Fibroblast of lung (primary cell): Measurements from ENCODE around the gene ABCA13. TPM values are rescaled to one million over a fixed set of nuclear protein-coding genes. Genes with fewer than 3 reads are reported as not detected.

Experiments used
- DNase-seq, 2 donors: peaks; one replicate each; pipeline versions ENCODE4 v3.0.0 to v3.0.0-alpha.2; 2010; ENCODE audit warnings: low read depth in 2 of 2
- H2AFZ ChIP-seq: 2 replicates; pipeline ENCODE4 v1.5.1; 2012; ENCODE audit warnings: low read length, control low read depth, inconsistent platforms
- H3K27ac ChIP-seq: 2 replicates; pipeline ENCODE4 v1.5.1; 2011; ENCODE audit warnings: low read length, control low read depth; ENCODE audit not compliant: insufficient read depth
- H3K27me3 ChIP-seq: 2 replicates; pipeline ENCODE4 v1.5.1; 2011; ENCODE audit warnings: mild to moderate bottlenecking, low read length; ENCODE audit not compliant: control insufficient read depth, insufficient read depth
- H3K36me3 ChIP-seq: 2 replicates; pipeline ENCODE4 v1.5.1; 2011; ENCODE audit warnings: low read length; ENCODE audit not compliant: control insufficient read depth, insufficient read depth
- H3K4me1 ChIP-seq: 2 replicates; pipeline ENCODE4 v1.5.1; 2011; ENCODE audit warnings: low read length; ENCODE audit not compliant: control insufficient read depth, insufficient read depth; ENCODE audit errors: extremely low read depth
- H3K4me2 ChIP-seq: 2 replicates; pipeline ENCODE4 v1.5.1; 2011; ENCODE audit warnings: low read length, control low read depth; ENCODE audit not compliant: insufficient read depth; ENCODE audit errors: extremely low read depth
- H3K4me3 ChIP-seq, 4 experiments: fragments of 200-600 bp in 1 of 4; sonication (generic) in 1 of 4; replicated peaks in 1 of 4; 2 replicates each; pipeline ENCODE4 v1.5.1; 2011 to 2016; ENCODE audit warnings: low read length in 4 of 4, low read depth in 3 of 4, mild to moderate bottlenecking in 3 of 4, control low read depth in 2 of 4, inconsistent platforms in 1 of 4, mixed read lengths in 1 of 4; ENCODE audit not compliant: insufficient read depth in 1 of 4; ENCODE audit errors: control extremely low read depth in 1 of 4
- H3K79me2 ChIP-seq: 2 replicates; pipeline ENCODE4 v1.5.1; 2012; ENCODE audit warnings: mild to moderate bottlenecking, low read length, inconsistent platforms; ENCODE audit not compliant: control insufficient read depth, insufficient read depth
- H3K9ac ChIP-seq: 2 replicates; pipeline ENCODE4 v1.5.1; 2011; ENCODE audit warnings: mild to moderate bottlenecking, low read length, control low read depth; ENCODE audit not compliant: insufficient read depth
- H3K9me3 ChIP-seq: 2 replicates; pipeline ENCODE4 v1.5.1; 2012; ENCODE audit warnings: low read depth, low read length; ENCODE audit not compliant: control insufficient read depth, insufficient read depth
- H4K20me1 ChIP-seq: 2 replicates; pipeline ENCODE4 v1.5.1; 2011; ENCODE audit warnings: low read length; ENCODE audit not compliant: control insufficient read depth, insufficient read depth; ENCODE audit errors: extremely low read depth
- EZH2 ChIP-seq: IDR thresholded peaks from 2 replicates; pipeline ENCODE4 v1.5.1; 2012; ENCODE audit warnings: low read length, control low read depth, mild to moderate bottlenecking; ENCODE audit errors: missing control alignments
- polyA plus RNA-seq, 2 donors: library from polyadenylated mRNA; depleted of rRNA in 1 of 2; stranded (reverse) in 1 of 2; unstranded in 1 of 2; fragments of >200 nt; gene quantifications; 2 replicates each; pipeline ENCODE4 v1.2.1, GENCODE V29; 2011 to 2012; ENCODE audit warnings: missing spikeins in 1 of 2
- total RNA-seq: library from RNA; depleted of rRNA; stranded (reverse); fragments of >200 nt; gene quantifications from 2 replicates; pipeline ENCODE4 v1.2.1, GENCODE V29; 2014
- TF ChIP-seq, protein P1 (sequence below), 2 donors: IDR thresholded peaks in 1 of 2; conservative IDR thresholded peaks in 1 of 2; 1 replicate in 1 of 2; 2 replicates in 1 of 2; pipeline ENCODE4 v1.5.1; 2011 to 2012; ENCODE audit warnings: low read length in 2 of 2, control low read depth in 1 of 2, inconsistent platforms in 1 of 2, low read depth in 1 of 2, mild to moderate bottlenecking in 1 of 2

ABCA13 gene
- total and polyA plus RNA-seq, 2 donors (not counting 1 experiment from before 2014, with no cell fraction given) = 0.08 to 10.9 TPM

DNA sequence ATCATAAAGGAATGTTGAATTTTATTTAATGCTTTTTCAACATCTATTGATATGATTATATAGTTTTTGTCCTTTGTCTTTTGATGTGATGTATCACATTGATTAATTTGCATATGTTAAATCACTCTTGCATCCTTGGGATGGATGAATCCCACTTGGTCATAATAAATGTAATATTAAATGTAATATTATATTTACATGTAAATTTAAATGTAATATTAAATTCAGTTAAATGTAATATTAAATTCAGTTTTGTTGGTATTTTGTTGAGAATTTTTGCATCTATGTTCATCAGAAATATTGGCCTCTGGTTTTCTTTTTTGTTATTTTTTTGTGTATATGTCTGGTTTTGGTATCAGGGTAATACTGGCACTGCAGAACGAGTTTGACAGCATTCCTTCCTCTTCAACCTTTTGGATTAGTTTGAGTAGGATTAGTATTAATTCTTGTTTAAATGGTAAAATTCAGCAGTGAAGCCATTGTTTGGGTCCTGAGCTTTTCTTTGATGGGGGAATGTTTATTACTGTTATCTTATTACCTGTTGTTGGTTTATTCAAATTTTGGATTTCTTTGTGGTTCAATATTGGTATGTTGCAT, 37.8 kb downstream of the ABCA13 start:
- H3K79me2 ChIP-seq = no peaks in the 10 kb centered on the region
- H3K4me1 ChIP-seq = no peaks in the 10 kb centered on the region
- H3K9ac ChIP-seq = no peak overlapping the region
- H3K27me3 ChIP-seq = no peaks in the 10 kb centered on the region
- H4K20me1 ChIP-seq = no peaks in the 10 kb centered on the region
- H3K4me3 ChIP-seq = no peak overlapping the region
- H3K4me2 ChIP-seq = no peak overlapping the region
- TF ChIP-seq, protein P1, sequence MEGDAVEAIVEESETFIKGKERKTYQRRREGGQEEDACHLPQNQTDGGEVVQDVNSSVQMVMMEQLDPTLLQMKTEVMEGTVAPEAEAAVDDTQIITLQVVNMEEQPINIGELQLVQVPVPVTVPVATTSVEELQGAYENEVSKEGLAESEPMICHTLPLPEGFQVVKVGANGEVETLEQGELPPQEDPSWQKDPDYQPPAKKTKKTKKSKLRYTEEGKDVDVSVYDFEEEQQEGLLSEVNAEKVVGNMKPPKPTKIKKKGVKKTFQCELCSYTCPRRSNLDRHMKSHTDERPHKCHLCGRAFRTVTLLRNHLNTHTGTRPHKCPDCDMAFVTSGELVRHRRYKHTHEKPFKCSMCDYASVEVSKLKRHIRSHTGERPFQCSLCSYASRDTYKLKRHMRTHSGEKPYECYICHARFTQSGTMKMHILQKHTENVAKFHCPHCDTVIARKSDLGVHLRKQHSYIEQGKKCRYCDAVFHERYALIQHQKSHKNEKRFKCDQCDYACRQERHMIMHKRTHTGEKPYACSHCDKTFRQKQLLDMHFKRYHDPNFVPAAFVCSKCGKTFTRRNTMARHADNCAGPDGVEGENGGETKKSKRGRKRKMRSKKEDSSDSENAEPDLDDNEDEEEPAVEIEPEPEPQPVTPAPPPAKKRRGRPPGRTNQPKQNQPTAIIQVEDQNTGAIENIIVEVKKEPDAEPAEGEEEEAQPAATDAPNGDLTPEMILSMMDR (conservative IDR thresholded peaks at IDR 0.05 in 1 of 2, IDR thresholded peaks at IDR 0.05 in 1 of 2; ENCODE audit: low read depth in 1 of 2, low read length in 2 of 2) = no peak
- no peak for TF ChIP-seq EZH2
- H3K27ac ChIP-seq = no peak overlapping the region
- DNase-seq = no peak
- H2AFZ ChIP-seq = no peak overlapping the region
- no peaks in the 10 kb centered on the region for H3K36me3 ChIP-seq
- H3K9me3 ChIP-seq = no peaks in the 10 kb centered on the region

DNA sequence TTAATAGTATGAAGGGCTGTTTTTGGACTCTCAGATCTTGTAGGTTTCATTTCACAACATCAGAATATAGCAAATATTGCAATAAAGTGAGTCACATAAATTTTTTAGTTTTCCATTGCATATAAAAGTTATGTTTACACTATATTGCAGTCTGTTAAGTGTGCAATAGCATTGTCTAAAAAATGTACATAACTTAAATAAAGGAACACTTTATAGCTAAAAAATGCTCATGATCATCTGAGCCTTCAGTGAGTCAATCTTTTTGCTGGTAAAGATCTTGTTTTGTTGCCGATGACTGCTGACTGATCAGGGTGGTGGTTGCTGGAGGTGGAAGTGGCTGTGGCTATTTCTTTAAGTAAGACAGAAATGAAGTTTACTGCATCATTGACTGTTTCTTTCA, 42.0 kb downstream of the ABCA13 start:
- no peaks in the 10 kb centered on the region for H3K36me3 ChIP-seq
- no peak for DNase-seq

DNA sequence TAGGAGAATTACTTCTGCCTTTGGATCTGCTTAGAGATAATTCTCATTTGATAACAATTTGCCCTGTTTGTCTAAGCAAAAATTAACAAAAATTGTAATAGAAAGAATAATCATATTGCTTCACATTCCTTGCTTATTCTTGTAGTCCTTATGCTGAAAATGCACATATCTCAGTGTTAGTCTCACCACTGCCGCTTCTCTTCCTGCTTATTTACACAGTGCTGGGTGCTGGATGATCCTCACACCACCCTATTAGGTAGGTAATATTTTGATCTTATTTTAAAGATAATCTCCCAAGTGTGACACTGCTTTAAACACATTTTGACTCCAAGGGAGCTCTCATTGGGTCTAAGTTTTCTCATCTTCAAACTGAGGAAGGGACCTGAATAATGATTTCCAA, 46.0 kb downstream of the ABCA13 start:
- H3K4me2 ChIP-seq = no peak overlapping the region
- no peak overlapping the region for H3K4me3 ChIP-seq
- no peak for DNase-seq

More for the DNA sequence above, 42.0 kb downstream of the ABCA13 start:
- H3K27me3 ChIP-seq = no peaks in the 10 kb centered on the region
- H3K4me3 ChIP-seq = no peak overlapping the region
- H3K79me2 ChIP-seq = no peaks in the 10 kb centered on the region
- H3K4me2 ChIP-seq = peak overlapping the region; percentile 35
- no peak overlapping the region for H3K27ac ChIP-seq
- H4K20me1 ChIP-seq = no peaks in the 10 kb centered on the region
- H3K9ac ChIP-seq = no peak overlapping the region
- no peak for TF ChIP-seq EZH2
- TF ChIP-seq, protein P1 (conservative IDR thresholded peaks at IDR 0.05 in 1 of 2, IDR thresholded peaks at IDR 0.05 in 1 of 2; ENCODE audit: low read depth in 1 of 2, low read length in 2 of 2) = no peak
- H3K4me1 ChIP-seq = no peaks in the 10 kb centered on the region
- H2AFZ ChIP-seq = no peak overlapping the region
- H3K9me3 ChIP-seq = no peaks in the 10 kb centered on the region

More for the DNA sequence above, 46.0 kb downstream of the ABCA13 start:
- Histone ChIP-seq H2AFZ (no peak overlapping the region), H3K36me3 (no peaks in the 10 kb centered on the region), H3K9ac (no peak overlapping the region), H3K27me3 (no peaks in the 10 kb centered on the region), H4K20me1 (no peaks in the 10 kb centered on the region), H3K4me1 (no peaks in the 10 kb centered on the region), H3K79me2 (no peaks in the 10 kb centered on the region), H3K27ac (no peak overlapping the region), H3K9me3 (no peaks in the 10 kb centered on the region)
- TF ChIP-seq EZH2 = no peak
- TF ChIP-seq, protein P1 (conservative IDR thresholded peaks at IDR 0.05 in 1 of 2, IDR thresholded peaks at IDR 0.05 in 1 of 2; ENCODE audit: low read depth in 1 of 2, low read length in 2 of 2) = no peak
